EL (cell line): ENCODE measurements around the gene HAP1.
A peak's percentile ranks its signal among the peaks of the same experiment; 100 is the strongest.
"Not testable (repeated sequence)": the region's sequence is repeated elsewhere in the genome, so short reads cannot be mapped to it uniquely, and the experiment has no call there.

Experiments used
- DNase-seq: peaks from one replicate; pipeline ENCODE4 v3.0.0-alpha.2; 2016

HAP1 gene

GRCh38 chr17:41689497-41690299 is 44.7 kb downstream of the HAP1 start:
- DNase-seq, result peak; percentile 68

GRCh38 chr17:41688641-41689496 is 45.6 kb downstream of the HAP1 start, which contains the start of gene EIF1:
Gene EIF1 (plus strand): TSS chr17:41688885. CDS start chr17:41689039, 154 bp downstream.
- peak; percentile 100 for DNase-seq

- peak; percentile 71 for DNase-seq
Measured at GRCh38 chr17:41687828-41688640, 46.4 kb downstream of the HAP1 start.

GRCh38 chr17:41686281-41686680 is 48.2 kb downstream of the HAP1 start:
- DNase-seq, result no peak

- not testable (repeated sequence) for DNase-seq
Measured at GRCh38 chr17:41685753-41686152, 48.7 kb downstream of the HAP1 start.

GRCh38 chr17:41684035-41684434 is 50.4 kb downstream of the HAP1 start:
- DNase-seq, result no peak

GRCh38 chr17:41683441-41684007 is 50.9 kb downstream of the HAP1 start:
- DNase-seq, result no peak

- no peak for DNase-seq
Measured at GRCh38 chr17:41682631-41683030, 51.8 kb downstream of the HAP1 start.

GRCh38 chr17:41681776-41682175 is 52.7 kb downstream of the HAP1 start:
- DNase-seq, result no peak

GRCh38 chr17:41680426-41681040 is 53.9 kb downstream of the HAP1 start:
- DNase-seq, result no peak

GRCh38 chr17:41679740-41680425 is 54.6 kb downstream of the HAP1 start:
- DNase-seq, result no peak

- peak; percentile 64 for DNase-seq
Measured at GRCh38 chr17:41678907-41679739, 55.3 kb downstream of the HAP1 start.

- DNase-seq, result peak; percentile 45
Measured at GRCh38 chr17:41678411-41678906, 56.0 kb downstream of the HAP1 start.

GRCh38 chr17:41676058-41676419 is 58.4 kb downstream of the HAP1 start:
- no peak for DNase-seq

GRCh38 chr17:41675157-41676057 is 59.0 kb downstream of the HAP1 start:
- DNase-seq, result not testable (repeated sequence)
